ENCODE measurements around the gene PLEKHG4B.
"Not testable (repeated sequence)": the region's sequence is repeated elsewhere in the genome, so short reads cannot be mapped to it uniquely, and the experiment has no call there.

The PLEKHG4B gene

GRCh38 chr5:156411-157072 lies 64.6 kb downstream of the PLEKHG4B start:
- DNase-seq (ENCODE audit: low spot score): no peak

GRCh38 chr5:157126-157715 lies 65.3 kb downstream of the PLEKHG4B start:
- no peak for DNase-seq (ENCODE audit: low spot score)

DNA sequence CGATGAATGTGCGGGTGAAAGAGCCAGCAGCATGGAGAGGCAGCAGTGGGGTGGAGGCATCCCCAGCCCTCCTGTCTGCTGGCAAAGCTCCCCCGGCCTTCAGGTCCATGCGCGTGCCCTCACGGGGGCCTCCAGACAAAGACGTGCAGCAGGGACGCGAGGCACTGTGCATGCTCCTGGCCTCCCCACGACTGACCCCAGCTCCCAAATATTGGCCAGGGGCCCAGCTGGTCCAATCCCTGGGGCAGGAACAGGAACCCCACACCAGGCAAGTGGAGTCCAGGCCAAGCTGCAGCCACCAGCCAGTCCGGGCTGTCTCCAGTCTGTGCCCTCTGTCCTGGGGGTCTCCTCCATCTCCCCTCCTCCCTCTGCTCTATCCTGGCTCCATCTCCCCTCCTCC lies 65.8 kb downstream of the PLEKHG4B start:
- DNase-seq (ENCODE audit: low spot score): no peak

DNA sequence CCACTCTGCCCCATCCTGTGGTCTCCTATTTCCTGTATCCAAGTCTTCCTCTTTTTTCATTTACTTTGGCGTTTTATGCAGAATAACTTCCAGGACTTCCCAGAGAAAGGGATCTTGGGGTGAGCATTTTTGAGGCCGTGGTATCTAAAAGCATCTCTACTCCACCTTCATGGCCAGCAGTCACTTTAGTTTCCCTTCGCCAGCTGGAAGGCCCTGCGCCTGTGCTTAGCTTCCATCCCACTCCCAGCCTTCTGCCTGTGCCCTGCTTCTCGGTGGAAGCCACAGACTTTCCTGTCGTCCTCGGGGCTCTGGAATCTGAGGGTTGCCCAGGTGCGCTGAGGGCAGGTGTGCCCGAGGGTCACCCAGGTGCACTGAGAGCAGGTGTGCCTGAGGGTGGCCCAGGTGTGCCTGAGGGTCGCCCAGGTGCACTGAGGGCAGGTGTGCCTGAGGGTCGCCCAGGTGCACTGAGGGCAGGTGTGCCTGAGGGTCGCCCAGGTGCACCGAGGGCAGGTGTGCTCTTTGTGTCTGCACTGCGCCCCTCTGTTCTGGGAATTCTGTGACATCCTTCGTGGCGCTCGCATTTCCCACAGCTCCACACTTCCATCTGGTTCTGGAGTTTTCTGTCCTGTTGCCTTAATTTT lies 67.0 kb downstream of the PLEKHG4B start:
- no peak for DNase-seq (ENCODE audit: low spot score)

GRCh38 chr5:159448-160172 lies 67.6 kb downstream of the PLEKHG4B start:
- DNase-seq (ENCODE audit: low spot score): no peak

- DNase-seq (ENCODE audit: low spot score): no peak
Observed at GRCh38 chr5:160173-160510, 68.2 kb downstream of the PLEKHG4B start.

DNA sequence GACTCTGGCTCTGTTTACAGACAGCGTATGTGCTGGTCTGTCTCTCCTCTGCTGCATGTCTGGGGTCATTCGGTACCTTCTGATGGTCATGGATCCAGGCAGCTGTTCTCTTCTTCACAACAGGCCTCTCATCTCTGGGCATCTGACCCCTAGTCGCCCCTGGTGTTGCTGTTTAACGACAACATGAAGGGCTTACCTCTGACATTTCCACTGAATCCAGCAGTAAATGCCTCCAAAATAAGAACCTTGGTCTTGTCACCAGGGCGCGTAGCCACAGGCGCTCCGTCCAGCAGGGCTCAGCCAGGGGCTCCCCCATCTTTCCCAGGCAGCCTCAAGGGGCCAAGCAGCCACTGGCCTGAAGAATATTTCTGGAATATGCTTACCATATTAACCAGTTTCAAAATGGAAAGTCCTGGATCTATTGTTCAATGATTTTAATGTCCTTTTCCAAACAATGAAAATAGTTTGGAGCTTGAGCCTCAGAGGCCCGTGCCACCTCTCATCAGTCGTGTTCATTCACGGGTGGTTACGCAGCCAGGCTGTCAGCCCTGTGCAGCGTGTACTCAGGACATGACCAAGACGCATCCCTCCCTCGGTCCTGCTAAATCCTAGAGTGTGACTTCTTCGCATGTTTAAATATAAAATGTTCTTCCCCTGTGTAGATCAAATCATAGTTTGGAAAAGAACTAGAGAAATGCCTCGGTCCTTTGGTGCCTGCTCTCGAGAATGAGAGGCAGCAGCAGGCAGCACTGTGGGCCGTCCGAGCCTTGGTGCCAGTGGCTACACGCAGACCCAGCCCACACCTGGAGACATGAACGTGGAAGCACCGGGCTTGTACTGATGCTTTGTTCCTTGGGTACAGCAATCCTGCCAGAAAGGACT lies 69.2 kb downstream of the PLEKHG4B start:
- DNase-seq (ENCODE audit: low spot score): no peak

- DNase-seq (ENCODE audit: low spot score): no peak
Observed at GRCh38 chr5:161803-162110, 69.8 kb downstream of the PLEKHG4B start.

GRCh38 chr5:162190-162564 lies 70.2 kb downstream of the PLEKHG4B start:
- DNase-seq (ENCODE audit: low spot score): no peak

DNA sequence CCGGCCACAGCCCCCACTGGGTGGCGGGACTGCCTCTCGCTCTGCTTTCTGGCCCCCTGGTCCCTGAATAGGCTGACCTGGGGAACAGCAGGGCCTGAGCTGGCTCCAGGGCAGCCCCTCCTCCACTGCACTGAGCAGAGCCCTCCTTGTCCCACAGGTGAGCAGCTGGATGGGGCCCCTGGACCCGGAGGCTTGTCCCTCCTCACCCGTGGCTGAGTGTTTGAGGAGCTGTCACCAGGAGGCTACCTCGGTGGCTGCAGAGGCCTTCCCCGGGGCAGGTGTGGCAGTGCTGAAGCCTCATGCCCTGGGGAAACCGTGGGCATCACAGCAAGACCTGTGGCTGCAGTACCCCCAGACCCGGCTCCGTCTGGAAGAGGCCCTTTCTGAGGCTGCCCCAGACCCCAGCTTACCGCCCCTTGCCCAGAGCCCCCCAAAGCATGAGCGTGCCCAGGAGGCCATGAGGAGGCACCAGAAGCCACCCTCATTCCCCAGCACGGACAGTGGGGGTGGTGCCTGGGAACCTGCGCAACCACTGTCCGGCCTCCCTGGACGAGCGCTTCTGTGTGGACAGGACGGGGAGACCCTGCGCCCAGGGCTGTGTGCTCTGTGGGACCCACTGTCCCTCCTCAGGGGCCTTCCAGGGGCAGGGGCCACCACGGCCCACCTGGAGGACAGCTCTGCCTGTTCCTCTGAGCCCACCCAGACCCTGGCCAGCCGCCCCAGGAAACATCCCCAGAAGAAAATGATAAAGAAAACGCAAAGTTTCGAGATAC lies 70.8 kb downstream of the PLEKHG4B start:
- DNase-seq (ENCODE audit: low spot score): no peak

DNA sequence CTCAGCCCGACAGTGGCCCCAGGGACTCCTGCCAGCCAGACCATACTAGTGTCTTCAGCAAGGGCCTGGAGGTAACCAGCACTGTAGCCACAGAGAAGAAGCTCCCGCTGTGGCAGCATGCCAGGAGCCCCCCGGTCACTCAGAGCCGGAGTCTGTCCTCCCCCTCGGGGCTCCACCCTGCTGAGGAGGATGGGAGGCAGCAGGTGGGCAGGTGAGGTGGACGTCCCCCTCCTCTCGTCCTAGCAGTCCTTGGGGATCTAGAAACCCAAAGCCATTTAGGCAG lies 71.3 kb downstream of the PLEKHG4B start:
- no peak for DNase-seq (ENCODE audit: low spot score)

DNA sequence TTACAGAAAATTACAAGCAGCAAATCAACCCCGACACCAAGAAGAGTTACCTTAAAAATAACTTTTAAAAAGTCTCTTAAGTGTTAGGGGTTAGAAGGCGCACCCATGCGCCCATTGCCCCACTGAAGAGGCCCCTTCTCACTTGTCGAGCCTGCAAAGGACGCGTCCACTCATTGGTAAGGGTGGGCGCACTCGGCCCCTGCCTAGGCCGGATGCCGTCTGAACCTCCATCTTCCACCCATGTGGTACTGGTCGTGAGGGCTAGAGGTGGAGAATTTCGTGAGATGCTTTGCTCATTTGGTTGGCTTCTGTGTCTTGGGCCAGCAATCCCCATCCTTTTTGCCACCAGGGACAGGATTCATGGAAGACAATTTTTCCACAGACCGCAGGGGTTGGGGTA lies 71.9 kb downstream of the PLEKHG4B start:
- no peak for DNase-seq (ENCODE audit: low spot score)

- peak; percentile 17 for DNase-seq (ENCODE audit: low spot score)
Observed at GRCh38 chr5:164244-164643, 72.3 kb downstream of the PLEKHG4B start.

- DNase-seq (ENCODE audit: low spot score): not testable (repeated sequence)
Observed at GRCh38 chr5:164783-165182, 72.8 kb downstream of the PLEKHG4B start.

- DNase-seq (ENCODE audit: low spot score): no peak
Observed at GRCh38 chr5:166441-167372, 74.7 kb downstream of the PLEKHG4B start.

DNA sequence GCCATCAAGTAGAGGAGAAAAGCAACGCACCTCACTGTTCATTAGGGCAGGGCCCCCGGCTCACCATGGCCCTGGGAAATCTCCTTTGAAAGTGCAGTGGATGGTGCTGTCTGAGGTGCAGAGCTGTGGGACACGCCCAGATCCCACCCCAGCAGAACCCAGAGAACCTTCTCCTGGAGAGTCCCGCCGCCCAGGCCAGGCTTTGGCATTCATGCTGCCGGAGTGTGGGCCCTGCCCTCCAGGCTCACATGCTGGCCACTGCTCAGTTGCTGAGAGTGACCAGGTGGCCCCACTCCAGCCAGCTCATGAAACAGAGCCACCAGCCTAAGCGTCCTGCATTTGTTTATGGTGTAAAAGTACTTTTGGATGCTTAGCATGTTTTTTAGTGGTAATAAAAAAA lies 75.5 kb downstream of the PLEKHG4B start:
- no peak for DNase-seq (ENCODE audit: low spot score)

DNA sequence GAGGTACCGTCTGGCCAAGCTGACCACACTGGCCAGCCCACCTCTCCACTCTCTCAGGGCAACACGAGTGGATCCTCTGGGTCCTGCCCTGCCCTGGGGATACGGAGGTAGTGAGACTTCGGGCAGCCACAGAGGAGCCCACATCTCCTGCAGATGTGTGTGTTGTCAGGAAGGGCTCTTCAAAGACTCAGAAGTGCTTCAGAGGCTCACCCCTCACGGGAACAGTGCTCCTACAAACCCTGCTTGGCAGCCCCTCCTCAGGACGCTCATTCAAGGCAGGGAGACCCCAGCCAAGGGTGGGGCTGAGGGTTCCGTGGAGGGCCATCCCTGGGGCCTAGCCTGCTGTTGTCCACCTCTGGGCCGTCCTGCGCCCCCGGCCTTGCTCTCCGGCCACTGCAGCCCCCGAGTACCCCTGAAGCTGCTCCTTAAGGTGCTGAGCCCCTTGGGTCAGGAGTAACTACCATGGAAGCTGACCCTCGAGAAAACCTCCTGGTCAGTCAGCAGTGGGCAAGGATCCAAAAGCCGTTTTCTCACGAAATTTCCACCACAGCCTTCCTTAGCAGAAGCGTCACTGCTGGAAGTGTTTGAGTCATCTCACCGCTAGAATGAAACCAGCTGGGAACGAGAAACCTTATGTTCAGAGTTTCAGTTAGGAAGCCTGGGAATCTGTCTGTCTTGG lies 76.2 kb downstream of the PLEKHG4B start:
- no peak for DNase-seq (ENCODE audit: low spot score)

- DNase-seq (ENCODE audit: low spot score): no peak
Observed at GRCh38 chr5:169071-169727, 77.2 kb downstream of the PLEKHG4B start.

DNA sequence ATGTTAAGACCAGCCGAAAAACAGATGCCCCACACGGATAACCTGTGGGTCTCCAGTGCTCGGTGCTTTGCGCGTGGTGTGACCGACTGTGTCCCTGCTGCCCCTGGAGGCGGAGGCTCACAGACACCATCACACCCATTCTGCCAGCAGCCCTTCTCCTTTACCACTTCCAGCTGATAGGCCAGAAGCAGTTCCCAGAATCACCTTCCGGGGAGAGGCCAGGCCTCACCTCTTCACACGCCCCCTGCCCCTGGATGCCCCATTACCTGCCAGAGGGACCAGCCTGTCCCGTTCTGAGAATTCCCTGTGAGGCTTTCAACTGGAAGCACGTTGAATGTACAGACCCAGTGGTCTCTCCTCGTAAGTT lies 77.7 kb downstream of the PLEKHG4B start:
- DNase-seq (ENCODE audit: low spot score): no peak
